ENCODE results near the gene MRPL47. TPM values are rescaled to one million over a fixed set of nuclear protein-coding genes. Genes with fewer than 3 reads are reported as not detected.

The MRPL47 gene
- total RNA-seq, 1 donor from 2014 or later, result 38.6 TPM

- ATAC-seq (ENCODE audit: low read depth) (no peak), DNase-seq (no peak)
- TF ChIP-seq CTCF (IDR thresholded peaks at IDR 0.05), result no peak
- H3K4me3 Mint-ChIP-seq, result peak overlapping the region; percentile 74
- H3K9me3 Mint-ChIP-seq, result no peaks in the 10 kb centered on the region
- H3K27me3 Mint-ChIP-seq, result no peaks in the 10 kb centered on the region
- ChIA-PET POLR2A (interaction anchor here (0.8 to 1.0 kb wide), 2 partner anchors 44 to 46 kb away, joined by 3 to 4 read pairs; partner anchors contain the start of genes ACTL6A and USP13), CTCF (interaction anchor here (1.3 kb wide), 1 partner anchor 44 kb away, joined by 4 read pairs; no protein-coding TSS in a partner anchor)
- peaks cover 27% of the 10 kb centered on the region for H3K36me3 Mint-ChIP-seq (ENCODE audit: low read depth)
- intact Hi-C loops (cut with micrococcal nuclease), result loop anchor here (5.0 kb wide), 1 partner anchor 639 kb away; no protein-coding TSS in a partner anchor
- peaks cover 63% of the 10 kb centered on the region for H3K4me1 Mint-ChIP-seq
- H3K27ac Mint-ChIP-seq, result peak overlapping the region; percentile 85
Measured at GRCh38 chr3:179606534-179607085, 2.2 kb upstream of the MRPL47 start.

GRCh38 chr3:179603831-179604230 is 607 bp downstream of the MRPL47 start:
- ChIA-PET CTCF (no interaction called here), POLR2A (interaction anchor here (0.7 kb wide), 1 partner anchor 1219 kb away, joined by 5 read pairs; no protein-coding TSS in a partner anchor)
- H3K4me1 Mint-ChIP-seq, result peaks cover 44% of the 10 kb centered on the region
- intact Hi-C loops (cut with micrococcal nuclease), result loop anchor here (1.0 to 5.0 kb wide), 8 partner anchors 42 to 1309 kb away; partner anchors contain the start of genes ACTL6A, FXR1, MFN1 and ZNF639
- no peak for TF ChIP-seq CTCF (IDR thresholded peaks at IDR 0.05)
- peak overlapping the region; percentile 99 for H3K27ac Mint-ChIP-seq
- no peaks in the 10 kb centered on the region for H3K27me3 Mint-ChIP-seq
- peak overlapping the region; percentile 99 for H3K4me3 Mint-ChIP-seq
- no peak for DNase-seq
- H3K9me3 Mint-ChIP-seq, result no peaks in the 10 kb centered on the region
- ATAC-seq (ENCODE audit: low read depth), result no peak
- peaks cover 44% of the 10 kb centered on the region for H3K36me3 Mint-ChIP-seq (ENCODE audit: low read depth)

GRCh38 chr3:179603321-179603720 is 1.1 kb downstream of the MRPL47 start:
- Mint-ChIP-seq H3K4me3 (peak overlapping the region; percentile 99), H3K27me3 (no peaks in the 10 kb centered on the region), H3K36me3 (ENCODE audit: low read depth) (peaks cover 48% of the 10 kb centered on the region), H3K27ac (no peak overlapping the region), H3K9me3 (no peaks in the 10 kb centered on the region), H3K4me1 (peaks cover 41% of the 10 kb centered on the region)
- intact Hi-C loops (cut with micrococcal nuclease), result loop anchor here (1.0 to 5.0 kb wide), 2 partner anchors 165 to 336 kb away; no protein-coding TSS in a partner anchor
- ChIA-PET CTCF (no interaction called here), POLR2A (interaction anchor here (0.6 to 0.7 kb wide), 2 partner anchors 577 to 1218 kb away, joined by 3 to 5 read pairs; no protein-coding TSS in a partner anchor)
- DNase-seq (no peak), ATAC-seq (ENCODE audit: low read depth) (no peak)
- no peak for TF ChIP-seq CTCF (IDR thresholded peaks at IDR 0.05)

- Mint-ChIP-seq H3K27me3 (no peaks in the 10 kb centered on the region), H3K27ac (no peak overlapping the region), H3K4me1 (peaks cover 9% of the 10 kb centered on the region), H3K9me3 (no peaks in the 10 kb centered on the region), H3K36me3 (ENCODE audit: low read depth) (peaks cover 67% of the 10 kb centered on the region), H3K4me3 (no peak overlapping the region)
- ChIA-PET CTCF (no interaction called here), POLR2A (interaction anchor here (0.7 kb wide), 1 partner anchor 221 kb away, joined by 3 read pairs; no protein-coding TSS in a partner anchor)
- TF ChIP-seq CTCF (IDR thresholded peaks at IDR 0.05), result no peak
- intact Hi-C loops (cut with micrococcal nuclease), result no loop called here
- ATAC-seq (ENCODE audit: low read depth), result no peak
- no peak for DNase-seq
Measured at GRCh38 chr3:179599531-179599930, 4.9 kb downstream of the MRPL47 start.

GRCh38 chr3:179591313-179591712 is 13.1 kb downstream of the MRPL47 start:
- Mint-ChIP-seq H3K36me3 (ENCODE audit: low read depth) (peaks cover 74% of the 10 kb centered on the region), H3K27me3 (no peaks in the 10 kb centered on the region), H3K4me3 (no peak overlapping the region), H3K9me3 (no peaks in the 10 kb centered on the region), H3K27ac (no peak overlapping the region), H3K4me1 (no peaks in the 10 kb centered on the region)
- DNase-seq, result no peak
- intact Hi-C loops (cut with micrococcal nuclease), result no loop called here
- no peak for TF ChIP-seq CTCF (IDR thresholded peaks at IDR 0.05)
- ATAC-seq (ENCODE audit: low read depth), result no peak
- CTCF ChIA-PET, result no interaction called here
- POLR2A ChIA-PET, result no interaction called here
